Chondrocyte (in vitro differentiated cells): Measurements from ENCODE around the gene OR10A4. TPM values are rescaled to one million over a fixed set of nuclear protein-coding genes. Genes with fewer than 3 reads are reported as not detected.

Source experiments
- DNase-seq: peaks from one replicate; pipeline ENCODE4 v3.0.0; 2021; ENCODE audit warnings: mixed read lengths, low spot score
- H3K27ac Mint-ChIP-seq: one replicate; pipeline ENCODE4 v1.8.0; 2021; ENCODE audit warnings: mild to moderate bottlenecking, moderate library complexity, mixed read lengths; ENCODE audit not compliant: unreplicated experiment
- H3K27me3 Mint-ChIP-seq: 2 replicates; pipeline ENCODE4 v1.8.0; 2021; ENCODE audit warnings: low read depth, mixed read lengths
- H3K36me3 Mint-ChIP-seq: 2 replicates; pipeline ENCODE4 v1.8.0; 2021; ENCODE audit warnings: low read depth, mixed read lengths
- H3K4me1 Mint-ChIP-seq: 2 replicates; pipeline ENCODE4 v1.8.0; 2021; ENCODE audit warnings: low read depth, mild to moderate bottlenecking, mixed read lengths
- H3K4me3 Mint-ChIP-seq: one replicate; pipeline ENCODE4 v1.8.0; 2021; ENCODE audit warnings: mild to moderate bottlenecking, moderate library complexity, mixed read lengths; ENCODE audit not compliant: unreplicated experiment
- H3K9me3 Mint-ChIP-seq: 2 replicates; pipeline ENCODE4 v1.8.0; 2021; ENCODE audit warnings: low read depth, mixed read lengths
- CTCF ChIP-seq: fragments of 200-600 bp; sonication (generic); IDR thresholded peaks from 2 replicates; pipeline ENCODE4 v1.5.0; 2021; ENCODE audit warnings: antibody characterized with exemption, mild to moderate bottlenecking, moderate library complexity
- total RNA-seq: library from RNA; stranded (reverse); gene quantifications from 3 replicates; pipeline ENCODE4 v1.2.1, GENCODE V29; 2021

OR10A4 gene
- total RNA-seq, 1 donor from 2014 or later: not detected

GRCh38 chr11:6926208-6927029 lies 50.0 kb downstream of the OR10A4 start, which contains the start of gene ZNF215:
ZNF215 (plus strand) TSS chr11:6926426; CDS start chr11:6932273, 5,847 bp downstream.
- H3K4me3 Mint-ChIP-seq: peak within 1 kb of the TSS; percentile 97
- H3K27me3 Mint-ChIP-seq: no peaks in the 10 kb centered on the region
- no peaks in the 10 kb centered on the region for H3K9me3 Mint-ChIP-seq
- TF ChIP-seq CTCF: no peak
- peaks cover 15% of the 10 kb centered on the region for H3K4me1 Mint-ChIP-seq
- peak within 1 kb of the TSS; percentile 89 for H3K27ac Mint-ChIP-seq
- peak; percentile 90 for DNase-seq
- H3K36me3 Mint-ChIP-seq: no peaks in the 10 kb centered on the region

- peaks cover 15% of the 10 kb centered on the region for H3K4me1 Mint-ChIP-seq
- no peaks in the 10 kb centered on the region for H3K9me3 Mint-ChIP-seq
- no peaks in the 10 kb centered on the region for H3K27me3 Mint-ChIP-seq
- no peak for TF ChIP-seq CTCF
- DNase-seq: no peak
- H3K27ac Mint-ChIP-seq: peak overlapping the region; percentile 89
- peak overlapping the region; percentile 97 for H3K4me3 Mint-ChIP-seq
- H3K36me3 Mint-ChIP-seq: no peaks in the 10 kb centered on the region
These were observed 50.7 kb downstream of the OR10A4 start for GRCh38 chr11:6927030-6927617.

Other genes with a start within 250 kb of the OR10A4 start
- gene DCHS1, start 220.8 kb upstream of the OR10A4 start, total RNA-seq: 33.1 to 34.6 TPM (median 33.4 TPM) in 3 replicates
- 45.5 to 79.0 TPM (median 48.6 TPM) in 3 replicates for gene MRPL17, start 193.3 kb upstream of the OR10A4 start, total RNA-seq
- gene OR2AG2, start 104.6 kb upstream of the OR10A4 start, total RNA-seq: 0.07 to 0.21 TPM in 2 of 3 replicates, not detected in the other
- not detected in 3 replicates for gene OR2AG1, start 93.6 kb upstream of the OR10A4 start, total RNA-seq
- 0.19 to 0.23 TPM in 2 of 3 replicates, not detected in the other for gene OR6A2, start 76.9 kb upstream of the OR10A4 start, total RNA-seq
- gene OR10A5, start 30.9 kb upstream of the OR10A4 start, total RNA-seq: not detected in 3 replicates
- not detected in 3 replicates for gene OR10A2, start 13.6 kb upstream of the OR10A4 start, total RNA-seq
- gene OR2D2, start 15.9 kb downstream of the OR10A4 start, total RNA-seq: not detected in 3 replicates
- gene OR2D3, start 44.4 kb downstream of the OR10A4 start, total RNA-seq: not detected in 3 replicates
- gene ZNF215, start 49.8 kb downstream of the OR10A4 start, total RNA-seq: 2.3 to 2.4 TPM (median 2.4 TPM) in 3 replicates
- 1.4 to 3.1 TPM (median 2.5 TPM) in 3 replicates for gene ZNF214, start 143.7 kb downstream of the OR10A4 start, total RNA-seq
- 0.05 TPM in 1 of 3 replicates, not detected in the others for gene NLRP14, start 143.9 kb downstream of the OR10A4 start, total RNA-seq
- not detected in 3 replicates for gene RBMXL2, start 212.4 kb downstream of the OR10A4 start, total RNA-seq